Ascending aorta (tissue), 2 donors: ENCODE measurements around the gene OSGIN1. TPM values are rescaled to one million over a fixed set of nuclear protein-coding genes. Genes with fewer than 3 reads are reported as not detected.

Experiments
- DNase-seq, 2 donors: peaks; one replicate each; pipeline ENCODE4 v3.0.0-alpha.2; 2019; ENCODE audit warnings: low spot score in 2 of 2
- H3K27ac ChIP-seq, 2 donors: fragments of 200-600 bp; sonication (generic); one replicate each; pipeline ENCODE4 v1.5.1; 2016 to 2017; ENCODE audit warnings: mild to moderate bottlenecking in 1 of 2
- H3K27me3 ChIP-seq: fragments of 200-600 bp; sonication (generic); one replicate; pipeline ENCODE4 v1.5.1; 2017
- H3K36me3 ChIP-seq, 2 donors: fragments of 200-600 bp; sonication (generic); one replicate each; pipeline ENCODE4 v1.5.1; 2016
- H3K4me1 ChIP-seq, 2 donors: fragments of 200-600 bp; sonication (generic); one replicate each; pipeline ENCODE4 v1.5.1; 2016 to 2017; ENCODE audit warnings: mild to moderate bottlenecking in 1 of 2
- H3K4me3 ChIP-seq, 2 donors: fragments of 200-600 bp; sonication (generic); one replicate each; pipeline ENCODE4 v1.5.1; 2016 to 2017; ENCODE audit warnings: mild to moderate bottlenecking in 1 of 2
- H3K9me3 ChIP-seq, 2 donors: fragments of 200-600 bp; sonication (generic); one replicate each; pipeline ENCODE4 v1.5.1; 2016
- intact Hi-C: fragments of 100-400 bp; cut with DNase I; formaldehyde crosslinking; loops from one replicate; pipeline ENCODE4 v1.15.1; 2023
- total RNA-seq: library from RNA; depleted of rRNA; stranded (reverse); fragments of >200 nt; gene quantifications from one replicate; pipeline ENCODE4 v1.1.0, GENCODE V29; 2016
- TF ChIP-seq, protein P1 (sequence below), 3 experiments: fragments of 200-600 bp in 2 of 3; fragments of 450-650 bp in 1 of 3; sonication (generic) in 2 of 3; IDR thresholded peaks; one replicate each; pipeline ENCODE4 v1.5.1; 2016 to 2019; ENCODE audit warnings: antibody characterized with exemption in 3 of 3, mild to moderate bottlenecking in 1 of 3, moderate library complexity in 1 of 3

The OSGIN1 gene
- total RNA-seq, 1 donor from 2014 or later = 7.8 TPM

DNA sequence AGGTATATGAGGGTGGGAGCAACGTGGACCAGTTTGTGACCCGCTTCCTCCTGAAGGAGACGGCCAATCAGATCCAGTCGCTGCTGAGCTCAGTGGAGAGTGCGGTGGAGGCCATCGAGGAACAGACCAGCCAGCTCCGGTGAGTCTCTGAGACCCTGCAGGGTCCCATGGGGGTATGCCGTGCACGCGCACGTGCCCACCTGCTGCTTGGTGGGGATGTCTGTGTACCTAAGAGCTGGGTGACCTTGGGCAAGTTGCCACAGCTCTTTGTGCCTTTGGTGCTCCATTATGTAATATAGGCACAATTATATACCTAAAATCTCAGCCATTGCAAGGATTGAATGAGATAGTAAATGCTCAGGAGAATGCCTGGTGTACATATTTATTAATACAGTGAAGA lies 37.5 kb downstream of the OSGIN1 start:
- H3K36me3 ChIP-seq = no peaks in the 10 kb centered on the region
- no peak for DNase-seq
- TF ChIP-seq, protein P1, sequence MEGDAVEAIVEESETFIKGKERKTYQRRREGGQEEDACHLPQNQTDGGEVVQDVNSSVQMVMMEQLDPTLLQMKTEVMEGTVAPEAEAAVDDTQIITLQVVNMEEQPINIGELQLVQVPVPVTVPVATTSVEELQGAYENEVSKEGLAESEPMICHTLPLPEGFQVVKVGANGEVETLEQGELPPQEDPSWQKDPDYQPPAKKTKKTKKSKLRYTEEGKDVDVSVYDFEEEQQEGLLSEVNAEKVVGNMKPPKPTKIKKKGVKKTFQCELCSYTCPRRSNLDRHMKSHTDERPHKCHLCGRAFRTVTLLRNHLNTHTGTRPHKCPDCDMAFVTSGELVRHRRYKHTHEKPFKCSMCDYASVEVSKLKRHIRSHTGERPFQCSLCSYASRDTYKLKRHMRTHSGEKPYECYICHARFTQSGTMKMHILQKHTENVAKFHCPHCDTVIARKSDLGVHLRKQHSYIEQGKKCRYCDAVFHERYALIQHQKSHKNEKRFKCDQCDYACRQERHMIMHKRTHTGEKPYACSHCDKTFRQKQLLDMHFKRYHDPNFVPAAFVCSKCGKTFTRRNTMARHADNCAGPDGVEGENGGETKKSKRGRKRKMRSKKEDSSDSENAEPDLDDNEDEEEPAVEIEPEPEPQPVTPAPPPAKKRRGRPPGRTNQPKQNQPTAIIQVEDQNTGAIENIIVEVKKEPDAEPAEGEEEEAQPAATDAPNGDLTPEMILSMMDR (IDR thresholded peaks at IDR 0.05) = no peak
- no peak overlapping the region for H3K27ac ChIP-seq
- H3K4me1 ChIP-seq = no peaks in the 10 kb centered on the region
- H3K4me3 ChIP-seq = no peak overlapping the region
- intact Hi-C loops = no loop called here
- no peaks in the 10 kb centered on the region for H3K27me3 ChIP-seq
- no peaks in the 10 kb centered on the region for H3K9me3 ChIP-seq

DNA sequence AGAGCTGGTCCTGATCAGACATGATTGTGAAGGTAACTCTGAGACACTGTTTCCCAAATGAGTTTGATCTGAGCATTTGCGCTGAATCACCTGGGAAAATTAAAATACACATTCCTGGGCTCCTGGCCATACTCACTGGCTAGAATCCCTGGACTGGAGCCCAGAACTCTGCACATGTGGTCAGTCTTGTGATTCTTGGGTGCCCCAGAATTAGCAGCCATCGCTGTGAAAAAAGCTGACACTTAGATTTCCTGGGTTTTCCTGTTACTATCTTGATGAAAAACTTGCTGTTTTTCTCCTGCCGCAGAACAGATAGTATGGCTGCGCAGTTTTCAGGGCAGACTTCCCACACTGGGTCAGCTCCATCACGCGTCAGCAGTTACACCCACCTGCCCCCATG lies 39.6 kb downstream of the OSGIN1 start:
- DNase-seq = no peak
- Histone ChIP-seq H3K4me1 (no peaks in the 10 kb centered on the region), H3K4me3 (no peak overlapping the region), H3K27ac (no peak overlapping the region), H3K9me3 (no peaks in the 10 kb centered on the region), H3K36me3 (no peaks in the 10 kb centered on the region), H3K27me3 (no peaks in the 10 kb centered on the region)
- intact Hi-C loops = no loop called here
- TF ChIP-seq, protein P1 (IDR thresholded peaks at IDR 0.05) = no peak

DNA sequence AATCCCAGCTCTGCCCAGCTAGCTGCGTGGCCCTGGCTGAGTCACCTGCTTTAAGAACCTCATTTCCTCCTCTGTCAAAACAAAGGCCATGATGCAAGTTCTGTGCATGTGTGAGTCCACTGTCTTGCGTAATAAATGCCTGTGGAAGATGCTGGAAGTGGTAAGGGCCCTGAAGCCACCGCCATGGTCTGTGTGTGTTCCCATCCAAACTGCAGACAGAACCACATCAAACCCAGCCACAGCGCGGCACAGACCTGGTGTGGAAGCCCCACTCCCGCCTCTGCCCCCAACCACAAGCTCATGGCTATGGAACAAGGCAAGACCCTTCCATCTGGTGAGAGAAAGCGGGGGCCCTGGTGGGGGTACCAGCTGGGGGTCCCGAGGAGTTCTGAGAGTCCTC lies 41.0 kb downstream of the OSGIN1 start:
- no peaks in the 10 kb centered on the region for H3K9me3 ChIP-seq
- TF ChIP-seq, protein P1 (IDR thresholded peaks at IDR 0.05) = no peak
- no peak overlapping the region for H3K4me3 ChIP-seq
- intact Hi-C loops = no loop called here
- no peak for DNase-seq
- no peaks in the 10 kb centered on the region for H3K4me1 ChIP-seq
- H3K27me3 ChIP-seq = no peaks in the 10 kb centered on the region
- no peaks in the 10 kb centered on the region for H3K36me3 ChIP-seq
- no peak overlapping the region for H3K27ac ChIP-seq

DNA sequence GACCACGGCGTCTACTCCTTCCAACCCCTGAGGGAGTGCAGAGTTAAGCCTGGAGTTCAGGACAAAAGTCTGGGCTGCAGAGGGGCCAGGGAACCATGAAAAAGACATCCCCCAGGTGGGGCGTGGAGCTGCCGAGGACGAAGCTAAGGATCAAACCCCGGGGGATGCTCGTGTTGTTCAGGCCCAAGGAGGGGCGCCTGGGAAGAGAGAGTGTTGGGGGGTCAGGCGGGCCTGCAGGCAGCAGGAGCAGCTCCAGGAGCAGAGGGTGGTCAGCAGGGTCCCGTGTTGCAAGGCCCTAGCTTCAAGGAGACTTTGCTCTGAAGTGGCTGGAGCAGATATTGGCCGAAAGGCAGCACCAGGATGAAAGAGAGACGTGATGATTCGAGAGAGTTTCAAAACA lies 41.7 kb downstream of the OSGIN1 start:
- intact Hi-C loops = no loop called here
- H3K27me3 ChIP-seq = no peaks in the 10 kb centered on the region
- no peaks in the 10 kb centered on the region for H3K9me3 ChIP-seq
- no peaks in the 10 kb centered on the region for H3K4me1 ChIP-seq
- no peaks in the 10 kb centered on the region for H3K36me3 ChIP-seq
- H3K27ac ChIP-seq = no peak overlapping the region
- H3K4me3 ChIP-seq = no peak overlapping the region
- TF ChIP-seq, protein P1 (IDR thresholded peaks at IDR 0.05) = no peak
- no peak for DNase-seq

DNA sequence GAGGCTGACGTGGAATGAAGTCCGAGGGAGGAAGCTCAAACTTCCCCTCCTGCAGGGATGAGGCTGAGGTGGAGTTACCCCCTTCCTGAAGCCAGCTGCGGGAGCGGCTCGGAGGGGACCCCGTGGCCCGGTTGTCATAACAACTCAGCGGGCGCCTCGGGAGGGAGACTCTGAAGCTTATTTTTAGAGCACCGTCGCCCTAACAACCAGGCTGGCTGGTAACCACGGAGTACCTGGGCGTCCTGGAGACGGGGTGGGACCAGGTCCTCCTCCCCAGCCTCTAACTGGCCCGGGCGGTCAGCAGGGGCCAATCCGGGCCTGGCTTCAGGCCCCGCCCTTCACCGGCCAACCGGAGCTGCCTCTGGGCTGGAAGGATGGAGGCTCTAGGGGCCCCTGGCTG lies 42.7 kb downstream of the OSGIN1 start:
- intact Hi-C loops = no loop called here

More for the DNA sequence above, 42.7 kb downstream of the OSGIN1 start:
- H3K27me3 ChIP-seq = no peaks in the 10 kb centered on the region
- H3K27ac ChIP-seq = no peak overlapping the region
- no peaks in the 10 kb centered on the region for H3K4me1 ChIP-seq
- no peak for DNase-seq
- H3K9me3 ChIP-seq = no peaks in the 10 kb centered on the region
- H3K4me3 ChIP-seq = no peak overlapping the region
- no peaks in the 10 kb centered on the region for H3K36me3 ChIP-seq
- TF ChIP-seq, protein P1 (IDR thresholded peaks at IDR 0.05) = no peak
